HG03280 (cell line): ENCODE data around the gene GAL3ST2.
"Not testable (repeated sequence)": the region's sequence is repeated elsewhere in the genome, so short reads cannot be mapped to it uniquely, and the experiment has no call there.

Source experiments
- ATAC-seq: cut with Tn5 transposase; IDR thresholded peaks from one replicate; pipeline ENCODE4 v1.9.1; 2021; ENCODE audit warnings: mild to moderate bottlenecking, moderate library complexity; ENCODE audit not compliant: unreplicated experiment

Gene GAL3ST2

GRCh38 chr2:241791385-241791784 is 14.8 kb downstream of the GAL3ST2 start:
- ATAC-seq, result not testable (repeated sequence)

DNA sequence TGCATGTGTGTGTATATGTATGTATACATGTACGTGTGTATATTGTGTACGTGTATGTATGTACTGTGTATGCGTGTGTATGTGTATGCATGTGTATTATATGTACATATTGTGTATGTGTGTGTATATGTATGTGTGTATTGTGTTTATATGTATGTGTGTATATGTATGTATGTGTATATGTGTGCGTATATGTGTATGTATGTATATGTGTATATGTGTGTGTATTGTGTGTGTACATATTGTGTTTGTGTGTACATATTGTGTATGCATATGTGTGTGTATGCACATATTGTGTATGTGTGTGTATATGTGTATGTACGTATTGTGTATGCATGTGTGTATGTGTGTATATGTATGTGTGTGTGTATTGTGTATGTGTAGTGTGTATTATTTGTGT is 16.8 kb downstream of the GAL3ST2 start:
- no peak for ATAC-seq

DNA sequence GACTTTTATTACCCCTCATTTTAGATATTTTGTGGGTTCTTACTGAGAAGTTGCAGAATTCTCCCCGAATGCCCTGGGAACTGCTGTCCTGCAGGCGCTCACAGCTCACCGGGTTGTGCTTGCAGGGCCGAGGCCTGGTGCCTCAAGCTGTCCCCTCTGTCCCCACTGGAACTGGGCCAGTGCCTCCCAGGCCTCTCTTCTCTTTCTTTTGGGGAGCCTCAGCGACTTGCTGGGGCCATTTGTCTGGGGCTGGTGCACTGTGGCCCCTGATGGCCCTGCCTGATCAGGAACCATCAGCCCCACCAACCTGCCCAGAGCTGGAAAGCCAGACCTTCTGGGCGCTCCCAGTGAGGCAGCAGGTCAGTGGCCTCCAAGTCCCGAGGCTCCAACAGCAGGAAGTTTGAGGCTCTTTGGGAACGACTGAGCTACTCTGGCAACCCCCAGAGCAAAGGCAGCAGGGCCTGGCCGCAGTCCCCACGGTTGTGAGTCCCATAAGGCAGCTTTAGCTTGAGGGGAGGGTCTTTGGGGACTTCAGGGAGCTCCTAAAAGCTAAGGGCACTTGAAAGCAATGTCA is 17.7 kb downstream of the GAL3ST2 start:
- no peak for ATAC-seq

GRCh38 chr2:241795021-241795999 is 18.7 kb downstream of the GAL3ST2 start:
- no peak for ATAC-seq

- no peak for ATAC-seq
Observed at GRCh38 chr2:241796209-241796608, 19.6 kb downstream of the GAL3ST2 start.

DNA sequence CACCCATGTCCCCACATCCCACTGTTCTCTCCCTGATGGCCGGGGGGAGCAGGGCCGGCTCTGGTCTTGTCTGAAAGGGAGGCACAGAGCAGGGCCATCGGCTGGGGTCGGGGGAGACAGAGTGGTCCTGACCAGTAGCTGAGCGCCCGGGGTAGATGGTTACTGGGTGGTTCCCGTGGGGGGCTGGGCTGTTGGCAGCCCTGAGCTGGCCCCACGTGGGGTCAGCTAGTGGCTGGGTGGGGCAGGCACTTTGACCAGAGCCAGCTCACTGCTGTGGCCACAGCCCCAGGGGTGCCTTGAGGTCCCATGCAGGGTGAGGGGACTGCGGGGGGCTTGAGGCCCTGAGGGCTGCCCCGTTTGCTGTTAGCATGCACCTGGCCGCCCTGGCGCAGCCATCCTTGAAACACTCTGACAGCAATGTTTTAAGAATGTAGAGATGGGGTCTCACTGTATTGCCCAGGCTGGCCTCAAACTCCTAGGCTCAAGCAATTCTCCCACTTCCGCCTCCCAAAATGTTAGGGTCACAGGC is 20.1 kb downstream of the GAL3ST2 start:
- no peak for ATAC-seq

DNA sequence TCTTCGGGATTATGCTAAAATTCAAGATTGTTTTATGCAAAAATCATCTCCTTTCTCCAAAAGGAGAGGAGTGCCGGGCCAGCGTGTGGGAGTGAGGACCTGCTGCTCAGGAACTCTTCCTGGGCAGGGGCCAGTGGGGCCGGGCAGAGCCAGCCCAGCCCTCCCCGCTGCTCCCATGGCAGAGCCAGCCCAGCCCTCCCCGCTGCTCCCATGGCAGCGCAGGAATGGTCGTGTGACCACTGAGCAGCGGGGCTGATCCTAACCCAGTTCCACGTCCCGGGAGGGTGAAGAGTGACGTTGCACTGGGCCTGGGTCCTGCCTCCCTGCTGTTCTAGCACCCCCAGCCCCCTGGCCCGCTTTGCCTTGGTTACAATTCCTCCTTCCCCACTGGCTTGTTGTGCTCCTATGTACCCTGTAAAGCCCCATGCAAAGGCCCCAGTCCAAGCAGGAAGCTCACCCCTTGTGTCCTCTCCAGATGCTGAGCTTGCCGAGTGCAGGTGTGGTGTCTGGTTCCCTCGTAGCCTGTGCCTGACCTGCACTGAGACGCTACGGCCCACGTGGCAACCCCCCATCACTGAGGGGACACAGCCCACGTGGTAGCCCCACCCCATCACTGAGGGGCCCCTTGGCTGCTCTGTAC is 20.9 kb downstream of the GAL3ST2 start:
- no peak for ATAC-seq

DNA sequence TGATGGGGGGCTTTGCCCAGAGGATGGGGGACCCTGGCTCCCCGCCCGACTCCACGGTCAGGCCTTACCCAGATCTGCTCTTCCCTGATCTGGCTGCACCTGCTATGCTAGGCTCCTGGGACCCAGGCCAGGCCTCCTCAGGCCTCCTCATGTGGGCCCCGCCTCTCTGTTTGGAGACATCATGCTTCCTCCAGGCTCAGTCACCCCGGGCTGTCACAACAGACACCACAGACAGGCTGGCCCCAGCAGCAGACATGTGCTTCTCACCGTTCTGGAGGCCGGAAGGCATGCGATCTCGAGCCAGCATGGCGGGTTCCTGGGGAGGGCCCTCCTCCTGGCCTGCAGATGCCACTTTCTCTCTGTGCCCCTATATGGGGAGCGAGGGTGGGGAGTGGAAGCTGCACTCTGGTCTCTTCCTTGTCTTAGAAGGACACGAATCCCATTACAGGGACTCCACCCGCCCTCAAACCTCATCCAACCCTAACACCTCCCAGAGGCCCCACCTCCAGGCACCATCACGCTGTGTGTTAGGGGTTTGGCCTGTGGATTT is 21.5 kb downstream of the GAL3ST2 start:
- no peak for ATAC-seq

DNA sequence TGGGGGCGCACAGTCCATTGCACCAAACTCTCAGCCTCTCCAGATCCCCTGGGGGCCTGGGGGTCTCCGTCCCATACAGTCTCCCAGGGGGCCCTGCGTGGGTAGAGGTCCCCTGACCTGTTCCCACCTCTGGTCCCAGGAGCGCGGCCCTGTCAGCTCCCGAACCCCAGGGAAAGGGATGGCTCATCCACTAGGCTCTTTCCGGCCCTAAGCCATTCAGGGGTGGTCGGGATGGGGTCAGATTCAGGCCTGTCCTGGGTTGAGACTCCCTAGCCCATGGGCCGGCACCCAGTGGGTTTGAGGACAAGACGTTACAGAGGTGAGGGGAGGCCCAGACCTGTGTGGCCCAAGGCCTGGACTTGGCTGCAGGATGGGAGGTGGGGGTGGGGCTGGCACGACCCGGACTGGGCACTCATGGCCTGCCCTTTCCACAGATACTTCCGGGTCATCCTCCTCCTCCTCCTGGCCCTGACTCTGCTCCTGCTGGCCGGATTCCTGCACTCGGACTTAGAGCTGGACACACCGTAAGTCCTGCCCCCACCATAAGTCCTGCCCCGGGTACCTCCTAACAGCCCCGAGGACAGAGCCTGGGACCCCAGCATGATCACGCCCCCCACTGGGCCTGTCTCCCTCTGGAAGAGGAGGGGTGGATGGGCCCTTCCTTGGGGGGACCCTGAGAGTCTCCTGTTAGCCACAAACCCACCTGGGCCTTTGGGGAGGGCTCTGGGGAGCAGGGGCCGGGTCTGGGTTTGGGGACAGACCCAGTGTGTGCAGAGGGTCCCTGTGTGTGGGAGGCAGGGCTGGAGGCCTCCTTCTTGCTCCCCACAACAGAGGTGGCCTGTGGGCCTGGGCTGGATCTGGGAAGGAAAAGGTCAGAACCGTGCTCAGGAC is 22.3 kb downstream of the GAL3ST2 start:
- no peak for ATAC-seq

DNA sequence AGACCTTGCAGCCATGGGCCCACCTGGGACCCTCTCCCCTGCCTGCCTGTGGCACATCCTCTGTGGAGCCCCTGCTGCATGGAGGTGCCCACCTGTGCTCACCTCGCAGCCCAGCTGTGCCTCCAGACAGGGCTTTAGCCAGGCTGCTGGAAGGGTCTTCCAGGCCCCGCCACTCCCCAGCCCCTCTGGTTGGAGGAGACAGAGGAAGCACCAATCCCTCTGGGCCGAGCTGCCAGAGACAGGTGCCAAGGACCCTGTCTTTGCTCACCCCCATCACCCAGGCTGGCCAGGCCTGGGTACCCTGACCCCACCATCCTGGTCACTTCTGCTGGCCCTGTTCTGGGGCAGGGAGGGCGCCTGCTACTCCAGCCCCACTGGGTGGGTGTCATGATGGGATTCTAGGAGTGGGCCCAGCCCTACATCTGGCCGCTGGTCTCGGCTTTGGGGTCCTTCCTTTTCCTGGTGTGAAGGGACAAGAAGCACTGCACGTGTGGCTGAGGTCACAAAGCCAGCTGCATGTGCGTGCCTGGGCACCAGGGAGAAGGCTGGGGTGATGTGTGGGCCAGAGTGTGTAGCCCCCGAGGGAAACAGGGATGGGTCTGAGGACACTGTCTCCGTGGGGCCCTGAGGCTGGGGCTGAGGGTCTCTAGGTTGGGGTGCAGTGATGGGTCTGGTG is 23.0 kb downstream of the GAL3ST2 start:
- ATAC-seq, result no peak

GRCh38 chr2:241800198-241800903 is 23.7 kb downstream of the GAL3ST2 start:
- not testable (repeated sequence) for ATAC-seq

- no peak for ATAC-seq
Observed at GRCh38 chr2:241801611-241802420, 25.2 kb downstream of the GAL3ST2 start.

DNA sequence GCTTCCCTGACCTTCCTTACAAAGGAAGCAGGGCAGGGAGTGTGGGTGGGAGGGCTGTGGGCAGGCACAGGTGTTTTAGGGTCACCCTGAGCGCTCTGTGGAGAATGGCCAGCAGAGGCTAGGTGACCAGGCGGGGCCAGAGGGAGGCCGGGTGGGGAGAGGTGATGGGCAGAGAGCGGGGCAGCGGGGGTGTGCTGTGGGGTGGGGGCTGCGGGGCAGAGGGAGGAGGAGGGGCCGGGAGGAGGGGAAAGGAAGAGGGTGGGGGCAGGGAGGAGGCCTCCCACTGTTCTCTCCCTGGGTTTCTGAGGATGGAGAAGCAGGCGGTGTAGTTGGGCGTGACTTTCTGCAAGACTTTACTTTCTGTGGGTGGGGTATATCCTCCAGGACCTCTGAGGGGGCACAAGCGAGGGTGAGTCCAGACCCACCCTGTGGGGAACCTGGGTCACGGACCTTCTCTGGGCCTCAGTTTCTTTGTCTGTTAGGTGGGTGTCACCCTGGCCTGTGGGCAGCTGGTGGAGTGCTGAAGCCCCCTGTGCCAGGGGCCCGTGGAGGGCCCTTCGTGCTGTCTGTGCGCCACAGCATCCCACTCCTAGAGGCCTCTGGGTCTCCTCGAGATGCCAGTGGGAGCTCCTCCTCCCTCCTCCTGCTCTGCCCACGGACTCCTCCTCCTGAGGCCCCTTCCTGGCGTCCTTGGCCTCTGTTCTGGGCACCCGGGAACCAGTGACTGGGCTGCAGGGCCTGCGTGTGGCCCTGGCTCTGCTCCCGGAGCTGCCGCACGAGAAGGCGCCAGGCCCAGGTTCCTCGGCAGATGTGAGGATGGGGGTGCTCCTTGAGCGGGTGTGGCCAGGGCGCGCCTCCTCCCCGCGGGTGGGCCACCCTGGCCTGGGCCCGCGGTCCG is 26.0 kb downstream of the GAL3ST2 start:
- no peak for ATAC-seq

DNA sequence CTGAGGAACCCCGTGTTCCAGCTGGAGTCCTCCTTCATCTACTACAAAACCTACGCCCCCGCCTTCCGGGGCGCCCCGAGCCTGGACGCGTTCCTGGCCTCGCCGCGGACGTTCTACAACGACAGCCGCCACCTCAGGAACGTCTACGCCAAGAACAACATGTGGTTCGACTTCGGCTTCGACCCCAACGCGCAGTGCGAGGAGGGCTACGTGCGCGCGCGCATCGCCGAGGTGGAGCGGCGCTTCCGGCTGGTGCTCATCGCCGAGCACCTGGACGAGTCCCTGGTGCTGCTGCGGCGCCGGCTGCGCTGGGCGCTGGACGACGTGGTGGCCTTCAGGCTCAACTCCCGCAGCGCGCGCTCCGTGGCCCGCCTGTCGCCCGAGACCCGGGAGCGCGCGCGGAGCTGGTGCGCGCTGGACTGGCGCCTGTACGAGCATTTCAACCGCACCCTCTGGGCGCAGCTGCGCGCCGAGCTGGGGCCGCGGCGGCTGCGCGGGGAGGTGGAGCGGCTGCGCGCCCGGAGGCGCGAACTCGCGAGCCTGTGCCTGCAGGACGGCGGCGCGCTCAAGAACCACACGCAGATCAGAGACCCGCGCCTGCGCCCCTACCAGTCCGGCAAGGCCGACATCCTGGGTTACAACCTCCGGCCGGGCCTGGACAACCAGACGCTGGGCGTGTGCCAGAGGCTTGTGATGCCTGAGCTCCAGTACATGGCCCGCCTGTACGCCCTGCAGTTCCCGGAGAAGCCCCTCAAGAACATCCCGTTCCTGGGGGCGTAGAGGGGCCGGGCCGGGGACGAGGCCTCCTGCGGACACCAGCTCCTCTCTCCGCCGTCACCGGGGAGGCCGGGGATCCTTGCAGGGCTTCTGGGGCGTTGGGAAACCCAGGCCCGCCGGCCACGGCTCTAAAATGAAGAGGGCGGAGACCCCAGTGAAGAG is 27.0 kb downstream of the GAL3ST2 start:
- no peak for ATAC-seq

DNA sequence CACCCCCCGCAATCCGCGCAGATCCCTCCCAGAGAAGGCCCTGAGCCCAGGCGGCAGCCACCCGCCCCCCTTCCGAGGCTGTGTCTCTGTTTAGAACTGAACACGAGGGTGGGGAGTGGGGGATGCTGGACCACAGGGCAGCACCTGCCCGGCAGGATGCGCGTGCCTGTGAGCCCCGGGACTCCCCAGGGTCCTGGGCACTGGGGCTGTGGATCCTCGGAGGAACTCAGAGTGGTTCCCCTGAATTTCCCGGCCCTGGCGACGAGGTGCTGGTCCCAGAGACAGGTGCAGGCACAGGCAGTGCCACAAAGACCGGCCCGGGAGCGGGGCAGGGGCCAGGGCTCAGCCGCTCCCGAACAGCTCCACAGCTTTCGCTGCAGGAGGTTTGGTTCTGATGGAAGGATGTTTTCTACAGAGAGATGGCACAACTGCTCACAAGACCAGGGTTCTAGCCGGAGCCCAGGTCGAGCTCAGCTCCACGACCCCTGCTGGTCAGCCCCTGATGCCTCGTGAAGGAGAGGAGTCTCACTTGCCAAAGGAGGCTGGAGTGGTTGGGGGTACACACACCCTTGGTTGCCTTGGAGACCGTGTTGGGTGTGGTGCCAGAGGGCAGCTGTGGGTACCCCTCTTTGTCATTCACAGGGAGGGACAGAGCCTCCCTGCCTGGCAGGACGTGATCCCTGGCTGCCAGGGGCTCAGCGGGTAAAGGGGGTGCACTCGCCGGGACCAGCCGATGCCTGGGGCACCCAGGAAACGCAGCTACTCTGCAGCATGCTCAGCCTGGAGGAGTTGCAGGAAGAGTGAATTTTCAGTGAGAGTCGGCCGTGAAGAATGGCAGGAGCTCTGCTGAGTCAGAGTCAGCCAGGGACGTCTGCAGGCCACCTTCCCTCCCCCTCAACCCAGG is 28.0 kb downstream of the GAL3ST2 start:
- ATAC-seq, result no peak
